ACC112 (cell line): ENCODE results near the gene GPX5.
"Not testable (repeated sequence)": the region's sequence is repeated elsewhere in the genome, so short reads cannot be mapped to it uniquely, and the experiment has no call there.

Source experiments
- H2AFZ ChIP-seq: fragments of 200-600 bp; sonication (generic); one replicate; pipeline ENCODE4 v1.6.0; 2017; ENCODE audit warnings: antibody characterized with exemption, low read length; ENCODE audit not compliant: unreplicated experiment
- H3K27ac ChIP-seq: fragments of 200-600 bp; sonication (generic); 2 replicates; pipeline ENCODE4 v1.5.1; 2014; ENCODE audit warnings: low read depth, mild to moderate bottlenecking, antibody characterized with exemption, low read length, moderate library complexity
- H3K27me3 ChIP-seq: fragments of 200-600 bp; sonication (generic); 2 replicates; pipeline ENCODE4 v1.6.1; 2014; ENCODE audit warnings: mild to moderate bottlenecking, antibody characterized with exemption, low read length, moderate library complexity, mixed read lengths; ENCODE audit not compliant: insufficient read depth
- H3K36me3 ChIP-seq: fragments of 200-600 bp; sonication (generic); 2 replicates; pipeline ENCODE4 v1.6.1; 2016; ENCODE audit warnings: mild to moderate bottlenecking, antibody characterized with exemption, low read length, moderate library complexity, mixed read lengths; ENCODE audit not compliant: insufficient read depth
- H3K4me1 ChIP-seq: fragments of 200-600 bp; sonication (generic); one replicate; pipeline ENCODE4 v1.6.1; 2016; ENCODE audit warnings: low read length, mixed read lengths; ENCODE audit not compliant: insufficient read depth, unreplicated experiment, control insufficient read depth
- H3K4me3 ChIP-seq: fragments of 200-600 bp; sonication (generic); 2 replicates; pipeline ENCODE4 v1.5.1; 2014; ENCODE audit warnings: mild to moderate bottlenecking, low read depth, low read length
- H3K79me2 ChIP-seq: fragments of 200-600 bp; sonication (generic); one replicate; pipeline ENCODE4 v1.6.0; 2016; ENCODE audit warnings: low read length; ENCODE audit not compliant: control insufficient read depth, unreplicated experiment, insufficient read depth

GPX5 gene

GRCh38 chr6:28541996-28542395 lies 16.3 kb downstream of the GPX5 start:
- no peak overlapping the region for H3K4me3 ChIP-seq
- no peaks in the 10 kb centered on the region for H3K36me3 ChIP-seq
- H2AFZ ChIP-seq = no peak overlapping the region
- H3K79me2 ChIP-seq = no peaks in the 10 kb centered on the region
- H3K27ac ChIP-seq = no peak overlapping the region
- peaks cover 61% of the 10 kb centered on the region for H3K27me3 ChIP-seq
- no peaks in the 10 kb centered on the region for H3K4me1 ChIP-seq

DNA sequence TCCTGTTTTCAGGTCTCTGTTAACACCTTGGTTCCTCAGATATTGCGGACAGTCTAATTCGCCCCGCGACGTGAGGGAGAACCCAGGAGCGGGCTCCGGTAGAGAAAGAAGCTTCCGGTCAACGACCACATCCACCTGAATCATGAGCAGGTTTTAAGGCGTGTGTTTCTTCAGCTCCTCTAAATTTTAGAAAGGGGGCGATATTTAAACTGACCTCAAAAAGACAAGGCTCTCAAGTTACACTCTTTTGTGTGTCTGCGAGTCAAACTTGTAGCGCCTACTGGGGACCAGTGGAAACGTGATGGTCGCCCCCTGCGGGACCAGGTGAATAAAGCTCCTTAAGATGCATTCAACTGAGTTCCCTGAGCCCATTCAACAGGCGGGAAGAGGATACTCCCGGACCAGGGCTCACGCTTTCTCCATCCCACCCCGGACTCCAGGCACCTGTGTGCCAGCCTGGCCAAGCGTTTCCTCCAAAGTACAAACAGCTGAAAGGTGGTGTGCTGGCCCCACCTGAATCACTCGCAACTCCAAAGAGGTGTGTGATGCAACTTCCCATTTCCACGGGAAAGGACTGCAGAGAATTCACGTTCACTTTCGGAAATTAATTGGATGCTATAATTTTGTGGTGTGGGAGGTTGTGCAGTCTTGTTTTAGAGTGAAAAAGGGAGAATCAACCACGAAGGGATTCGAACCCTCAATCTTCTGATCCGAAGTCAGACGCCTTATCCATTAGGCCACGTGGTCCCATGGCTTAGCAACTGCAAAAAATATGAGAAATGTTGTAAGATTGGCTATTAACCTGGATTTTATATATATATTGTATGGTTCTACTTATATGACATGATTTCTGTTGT lies 17.0 kb downstream of the GPX5 start:
- Histone ChIP-seq H3K4me1 (no peaks in the 10 kb centered on the region), H3K27me3 (peaks cover 61% of the 10 kb centered on the region), H3K4me3 (peak overlapping the region; percentile 37), H2AFZ (no peak overlapping the region), H3K27ac (no peak overlapping the region), H3K79me2 (no peaks in the 10 kb centered on the region), H3K36me3 (no peaks in the 10 kb centered on the region)

DNA sequence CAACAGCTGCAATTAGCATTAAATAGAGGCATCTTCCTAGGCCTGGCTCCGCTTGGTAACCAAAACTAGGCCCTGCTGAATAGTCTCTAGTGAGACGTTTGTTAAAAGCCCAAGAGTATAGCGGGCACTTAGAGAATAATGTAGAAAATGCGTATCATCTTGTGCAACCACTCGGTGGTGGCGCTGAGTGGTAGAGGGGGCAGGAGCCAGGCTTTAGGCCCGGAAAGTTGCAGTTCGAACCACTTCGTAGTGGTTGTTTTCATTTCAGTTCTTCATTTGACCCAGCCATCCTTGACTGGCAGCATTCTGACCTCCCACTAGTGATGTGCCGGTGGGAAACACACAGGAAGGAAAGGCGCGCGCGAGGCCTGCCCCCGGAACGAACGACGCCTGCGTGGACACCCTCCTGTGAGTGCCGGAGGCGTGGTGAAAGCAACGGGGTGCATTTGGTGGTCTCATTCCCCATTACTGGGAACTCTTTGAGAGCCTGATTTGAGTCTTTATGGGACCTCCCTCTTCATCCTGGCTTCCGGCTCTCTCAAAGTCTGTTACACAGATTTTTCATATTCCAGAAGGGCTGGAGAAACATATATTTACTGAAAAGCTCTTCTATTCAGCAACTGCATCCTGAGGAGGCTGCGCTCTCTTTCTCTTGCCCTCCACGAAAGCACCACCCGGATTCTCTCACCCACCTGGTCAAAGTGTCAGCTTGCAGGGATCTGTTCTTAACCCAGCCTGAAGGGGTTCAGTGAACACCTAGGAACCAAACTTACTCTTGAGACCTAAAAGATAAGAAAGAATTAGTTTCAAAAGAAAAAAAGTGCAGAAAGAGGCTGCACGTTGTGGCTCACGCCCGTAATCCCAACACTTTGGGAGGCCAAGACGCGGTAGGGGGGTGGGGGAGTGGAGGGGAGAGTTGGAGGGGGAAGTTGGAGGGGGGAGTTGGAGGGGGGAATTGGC lies 18.2 kb downstream of the GPX5 start:
- no peak overlapping the region for H3K27ac ChIP-seq
- peaks cover 62% of the 10 kb centered on the region for H3K27me3 ChIP-seq
- peak overlapping the region; percentile 57 for H3K4me3 ChIP-seq
- no peaks in the 10 kb centered on the region for H3K36me3 ChIP-seq
- no peaks in the 10 kb centered on the region for H3K4me1 ChIP-seq
- no peaks in the 10 kb centered on the region for H3K79me2 ChIP-seq
- H2AFZ ChIP-seq = no peak overlapping the region

DNA sequence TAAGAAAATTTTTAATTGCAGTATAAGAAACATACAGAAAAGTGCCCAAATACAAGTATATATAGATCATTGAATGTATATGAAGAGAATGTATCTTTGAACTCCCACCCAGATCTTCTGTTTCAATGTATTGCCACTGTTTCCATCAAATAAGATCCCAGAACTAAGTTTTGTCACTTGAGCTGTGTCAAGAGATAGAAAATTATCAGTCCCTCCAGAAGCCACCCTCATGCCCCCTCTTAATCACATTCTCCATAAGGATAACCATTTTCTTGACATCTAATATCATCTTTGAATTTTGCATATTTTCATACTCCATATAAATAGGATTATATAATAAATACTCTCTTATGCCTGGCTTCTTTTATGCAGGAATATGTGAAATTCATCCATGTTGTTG lies 20.3 kb downstream of the GPX5 start:
- Histone ChIP-seq H3K36me3 (no peaks in the 10 kb centered on the region), H2AFZ (no peak overlapping the region), H3K79me2 (no peaks in the 10 kb centered on the region), H3K4me3 (no peak overlapping the region), H3K27ac (no peak overlapping the region), H3K4me1 (no peaks in the 10 kb centered on the region), H3K27me3 (peaks cover 61% of the 10 kb centered on the region)

- not testable (repeated sequence) for H3K4me1 ChIP-seq, H2AFZ ChIP-seq, H3K79me2 ChIP-seq, H3K4me3 ChIP-seq, H3K36me3 ChIP-seq, H3K27ac ChIP-seq
- peaks cover 71% of the 10 kb centered on the region for H3K27me3 ChIP-seq
These were observed 21.3 kb downstream of the GPX5 start for GRCh38 chr6:28547003-28547402.

GRCh38 chr6:28551891-28552666 lies 26.4 kb downstream of the GPX5 start:
- H2AFZ ChIP-seq = no peak overlapping the region
- peaks cover 89% of the 10 kb centered on the region for H3K27me3 ChIP-seq
- no peak overlapping the region for H3K4me3 ChIP-seq
- no peaks in the 10 kb centered on the region for H3K79me2 ChIP-seq
- no peaks in the 10 kb centered on the region for H3K4me1 ChIP-seq
- H3K27ac ChIP-seq = no peak overlapping the region
- H3K36me3 ChIP-seq = no peaks in the 10 kb centered on the region

DNA sequence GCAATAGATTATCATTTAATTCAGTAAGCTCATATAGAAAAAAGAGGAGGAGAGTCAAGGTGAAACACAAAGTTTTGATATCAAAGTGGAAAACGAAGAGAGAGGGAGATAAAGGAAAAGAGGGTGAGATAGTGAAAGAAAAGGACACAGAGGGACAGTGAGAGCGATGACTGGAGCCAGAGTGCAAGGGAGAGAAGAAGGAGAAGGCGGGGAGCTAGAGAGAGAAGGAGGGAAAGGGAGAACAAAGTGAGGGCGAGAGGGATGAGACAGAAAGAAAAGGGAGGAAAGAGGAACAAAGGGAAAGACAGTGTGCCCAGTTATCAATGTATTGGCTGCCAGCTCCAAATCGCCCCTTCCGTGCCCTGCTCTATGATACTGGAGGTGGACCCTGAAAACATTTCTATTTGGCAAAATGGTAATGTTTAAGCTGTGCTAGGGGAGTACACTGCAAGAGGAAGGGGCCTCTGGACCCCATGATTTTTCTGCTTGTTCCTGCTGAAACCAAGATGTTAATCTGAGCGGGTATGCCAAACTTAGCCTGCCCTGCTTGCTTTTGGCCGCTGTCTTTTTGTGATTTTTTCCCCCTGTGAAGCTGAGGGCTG lies 27.8 kb downstream of the GPX5 start:
- Histone ChIP-seq H3K27ac (no peak overlapping the region), H3K36me3 (no peaks in the 10 kb centered on the region), H3K4me3 (peak overlapping the region; percentile 32; the same call in 1 of the 2 replicates), H3K79me2 (no peaks in the 10 kb centered on the region), H2AFZ (no peak overlapping the region), H3K27me3 (peaks cover 84% of the 10 kb centered on the region), H3K4me1 (no peaks in the 10 kb centered on the region)

DNA sequence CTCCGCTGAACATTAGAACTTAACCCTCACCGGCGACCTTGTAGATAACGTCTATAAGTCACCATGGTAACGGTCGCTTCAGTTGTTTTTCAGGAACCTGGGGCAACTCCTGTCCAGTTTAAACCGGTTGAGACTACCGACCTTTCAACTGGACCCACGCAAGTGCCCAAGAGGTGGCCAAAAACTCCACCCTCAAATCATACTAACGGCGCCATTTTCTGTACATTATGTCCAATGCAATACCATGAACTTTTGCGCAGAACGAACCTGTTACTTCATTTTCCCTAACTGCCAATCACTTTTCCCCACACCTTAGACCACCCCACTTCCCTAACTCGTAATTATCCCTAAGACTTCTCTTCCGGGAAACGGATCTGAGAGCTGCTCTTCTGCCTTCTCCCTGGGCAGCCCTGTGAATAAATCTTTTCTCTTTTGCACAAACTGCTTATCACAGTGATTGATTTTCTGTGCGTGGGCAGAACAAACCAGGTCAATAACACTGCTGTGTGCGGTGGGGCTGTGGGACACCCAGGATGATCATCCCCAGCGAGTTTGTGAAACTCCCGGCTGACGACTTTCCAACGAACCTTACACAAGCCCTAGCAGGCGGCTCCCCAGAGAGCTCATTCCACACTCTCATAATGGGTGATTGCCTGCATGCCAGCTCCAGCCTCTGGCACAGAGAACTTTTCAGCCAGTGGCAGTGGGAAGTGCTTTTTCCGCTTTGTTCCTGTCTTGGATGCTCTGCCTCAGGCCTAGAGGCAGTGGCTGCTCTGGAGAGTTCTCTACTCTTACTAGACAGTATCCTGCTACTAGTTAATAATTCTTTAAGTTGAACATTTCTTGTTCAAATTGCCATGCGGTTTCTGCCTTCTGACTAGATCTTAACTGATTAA lies 28.6 kb downstream of the GPX5 start:
- Histone ChIP-seq H2AFZ (no peak overlapping the region), H3K36me3 (no peaks in the 10 kb centered on the region), H3K27ac (no peak overlapping the region), H3K79me2 (no peaks in the 10 kb centered on the region), H3K27me3 (peaks cover 84% of the 10 kb centered on the region), H3K4me1 (no peaks in the 10 kb centered on the region), H3K4me3 (peak overlapping the region; percentile 32; the same call in 1 of the 2 replicates)

GRCh38 chr6:28555136-28555535 lies 29.5 kb downstream of the GPX5 start:
- no peak overlapping the region for H2AFZ ChIP-seq
- no peak overlapping the region for H3K27ac ChIP-seq
- peaks cover 86% of the 10 kb centered on the region for H3K27me3 ChIP-seq
- no peaks in the 10 kb centered on the region for H3K36me3 ChIP-seq
- H3K4me1 ChIP-seq = no peaks in the 10 kb centered on the region
- no peak overlapping the region for H3K4me3 ChIP-seq
- H3K79me2 ChIP-seq = no peaks in the 10 kb centered on the region
